Right forelimb (tissue), 1 donor: ENCODE measurements around the gene SHROOM3.
A peak's percentile ranks its signal among the peaks of the same experiment; 100 is the strongest.
"Not testable (repeated sequence)": the region's sequence is repeated elsewhere in the genome, so short reads cannot be mapped to it uniquely, and the experiment has no call there.

Experiments
- DNase-seq: peaks from one replicate; pipeline ENCODE4 v3.0.0-alpha.2; 2018

The SHROOM3 gene

GRCh38 chr4:76434901-76435527 lies at the start of gene SHROOM3:
Gene SHROOM3, plus strand, starts transcription at chr4:76435229. Its CDS starts 824 bp downstream, at chr4:76436053.
- no peak for DNase-seq

GRCh38 chr4:76385974-76386373 lies 49.1 kb upstream of the SHROOM3 start:
- DNase-seq = no peak

GRCh38 chr4:76386566-76387305 lies 48.3 kb upstream of the SHROOM3 start:
- DNase-seq = no peak

- no peak for DNase-seq
These were observed 46.7 kb upstream of the SHROOM3 start for GRCh38 chr4:76388160-76388908.

- DNase-seq = no peak
These were observed 33.4 kb upstream of the SHROOM3 start for GRCh38 chr4:76401654-76402053.

GRCh38 chr4:76406081-76406480 lies 28.9 kb upstream of the SHROOM3 start:
- no peak for DNase-seq

- no peak for DNase-seq
These were observed 27.4 kb upstream of the SHROOM3 start for GRCh38 chr4:76407440-76408119.

GRCh38 chr4:76410636-76411035 lies 24.4 kb upstream of the SHROOM3 start:
- no peak for DNase-seq

GRCh38 chr4:76420188-76420761 lies 14.8 kb upstream of the SHROOM3 start:
- no peak for DNase-seq

GRCh38 chr4:76420762-76421581 lies 14.1 kb upstream of the SHROOM3 start, which contains the start of gene CCDC158:
Gene CCDC158, minus strand, starts transcription at chr4:76421141. Its CDS starts 17,934 bp downstream, at chr4:76403207.
- DNase-seq = peak; percentile 61

- not testable (repeated sequence) for DNase-seq
These were observed 11.9 kb upstream of the SHROOM3 start for GRCh38 chr4:76423159-76423558.

GRCh38 chr4:76426272-76426671 lies 8.8 kb upstream of the SHROOM3 start:
- DNase-seq = no peak

- no peak for DNase-seq
These were observed 5.4 kb upstream of the SHROOM3 start for GRCh38 chr4:76429636-76430035.

GRCh38 chr4:76430519-76431388 lies 4.3 kb upstream of the SHROOM3 start:
- DNase-seq = no peak

- DNase-seq = no peak
These were observed 695 bp downstream of the SHROOM3 start for GRCh38 chr4:76435528-76436319.

- no peak for DNase-seq
These were observed 4.5 kb downstream of the SHROOM3 start for GRCh38 chr4:76439491-76439890.

GRCh38 chr4:76441881-76442280 lies 6.9 kb downstream of the SHROOM3 start:
- DNase-seq = no peak

GRCh38 chr4:76442807-76443206 lies 7.8 kb downstream of the SHROOM3 start:
- no peak for DNase-seq

GRCh38 chr4:76443376-76443775 lies 8.3 kb downstream of the SHROOM3 start:
- no peak for DNase-seq

- no peak for DNase-seq
These were observed 10.9 kb downstream of the SHROOM3 start for GRCh38 chr4:76445911-76446310.
